HG03064 (cell line): ENCODE measurements around the gene B4GALT3.

Experiments
- ATAC-seq: cut with Tn5 transposase; IDR thresholded peaks from one replicate; pipeline ENCODE4 v1.9.1; 2021; ENCODE audit warnings: low read depth; ENCODE audit not compliant: unreplicated experiment

Gene B4GALT3

GRCh38 chr1:161206411-161207140 lies 29.3 kb upstream of the B4GALT3 start:
- ATAC-seq: no peak

GRCh38 chr1:161201836-161202712 lies 24.8 kb upstream of the B4GALT3 start, which contains the start of gene NDUFS2:
Gene NDUFS2, plus strand, starts transcription at chr1:161202367. Its CDS starts 19 bp downstream, at chr1:161202386.
- ATAC-seq: peak; percentile 88

GRCh38 chr1:161200992-161201835 lies 23.9 kb upstream of the B4GALT3 start:
- ATAC-seq: no peak

- ATAC-seq: no peak
Measured at GRCh38 chr1:161200421-161200991, 23.2 kb upstream of the B4GALT3 start.

GRCh38 chr1:161199506-161200139 lies 22.3 kb upstream of the B4GALT3 start:
- no peak for ATAC-seq

GRCh38 chr1:161198897-161199431 lies 21.7 kb upstream of the B4GALT3 start, which contains the start of gene ADAMTS4:
Gene ADAMTS4, minus strand, starts transcription at chr1:161199054. Its CDS starts 427 bp downstream, at chr1:161198627.
- no peak for ATAC-seq

GRCh38 chr1:161198194-161198896 lies 21.0 kb upstream of the B4GALT3 start:
- ATAC-seq: no peak

- no peak for ATAC-seq
Measured at GRCh38 chr1:161197560-161198193, 20.4 kb upstream of the B4GALT3 start.

- no peak for ATAC-seq
Measured at GRCh38 chr1:161196521-161197451, 19.5 kb upstream of the B4GALT3 start.

- no peak for ATAC-seq
Measured at GRCh38 chr1:161196111-161196510, 18.8 kb upstream of the B4GALT3 start.

- peak; percentile 66 for ATAC-seq
Measured at GRCh38 chr1:161195171-161195570, 17.9 kb upstream of the B4GALT3 start.

- no peak for ATAC-seq
Measured at GRCh38 chr1:161193561-161194235, 16.4 kb upstream of the B4GALT3 start.

- no peak for ATAC-seq
Measured at GRCh38 chr1:161192476-161193465, 15.5 kb upstream of the B4GALT3 start.

GRCh38 chr1:161191971-161192370 lies 14.7 kb upstream of the B4GALT3 start:
- no peak for ATAC-seq

- no peak for ATAC-seq
Measured at GRCh38 chr1:161190962-161191521, 13.7 kb upstream of the B4GALT3 start.
